HG02840 (cell line): Measurements from ENCODE around the gene FAU.
"Not testable (repeated sequence)": the region's sequence is repeated elsewhere in the genome, so short reads cannot be mapped to it uniquely, and the experiment has no call there.

ENCODE experiments used
- ATAC-seq: cut with Tn5 transposase; IDR thresholded peaks from one replicate; pipeline ENCODE4 v1.9.1; 2021; ENCODE audit warnings: mild to moderate bottlenecking, moderate library complexity, moderate number of reproducible peaks; ENCODE audit not compliant: unreplicated experiment, low FRiP score

The FAU gene

DNA sequence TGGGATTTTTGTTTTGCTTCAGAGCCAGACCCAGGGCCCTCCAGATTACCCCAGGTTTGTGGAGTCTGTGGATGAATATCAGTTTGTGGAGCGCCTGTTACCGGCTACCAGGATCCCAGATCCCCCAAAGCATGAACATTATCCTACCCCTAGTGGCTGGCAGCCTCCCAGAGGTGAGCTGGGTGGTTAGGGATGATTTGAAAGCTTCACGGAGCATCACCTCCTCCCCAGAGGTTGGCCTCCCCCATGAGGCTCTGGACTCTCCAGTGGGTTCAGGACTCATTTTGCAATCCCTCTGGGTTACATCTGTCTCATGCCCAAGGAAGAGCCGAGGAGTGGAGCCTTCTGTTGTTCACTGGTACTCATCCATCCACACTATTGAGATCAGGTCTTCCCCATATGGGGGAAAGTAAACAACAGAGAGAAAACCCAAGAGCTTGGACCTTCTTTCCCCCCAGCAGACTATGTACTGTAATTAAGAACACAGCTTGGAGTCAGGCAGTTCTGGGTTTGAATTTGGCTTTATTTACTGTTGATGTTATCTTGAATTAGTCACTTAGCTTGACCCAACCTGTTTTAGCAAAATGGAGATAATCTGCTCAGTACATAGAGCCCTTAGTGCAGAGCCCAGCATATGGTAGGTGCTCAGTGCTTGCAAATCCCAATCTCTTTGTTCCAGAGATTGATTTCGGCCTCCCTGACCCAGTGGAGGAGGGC lies 2.7 kb upstream of the FAU start:
- ATAC-seq: no peak

DNA sequence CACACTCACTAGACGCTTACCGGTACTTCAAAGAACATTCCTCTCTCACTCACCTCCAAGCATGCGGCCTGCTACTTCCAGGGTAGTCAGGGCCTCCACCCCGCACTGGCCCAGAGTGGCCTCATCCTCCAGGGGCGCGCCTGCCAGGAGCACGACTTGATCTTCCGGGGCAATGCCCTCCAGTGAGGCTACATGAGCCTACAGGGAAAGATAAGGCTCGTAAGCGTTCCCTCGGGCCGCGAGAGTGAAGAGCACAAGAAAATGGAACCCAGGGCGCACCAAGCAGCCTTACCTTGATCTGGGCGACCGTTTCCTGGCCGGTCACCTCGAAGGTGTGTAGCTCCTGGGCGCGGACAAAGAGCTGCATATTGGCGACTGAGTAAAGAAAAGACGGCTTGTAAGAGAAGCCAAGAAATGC lies 478 bp downstream of the FAU start:
- no peak for ATAC-seq

DNA sequence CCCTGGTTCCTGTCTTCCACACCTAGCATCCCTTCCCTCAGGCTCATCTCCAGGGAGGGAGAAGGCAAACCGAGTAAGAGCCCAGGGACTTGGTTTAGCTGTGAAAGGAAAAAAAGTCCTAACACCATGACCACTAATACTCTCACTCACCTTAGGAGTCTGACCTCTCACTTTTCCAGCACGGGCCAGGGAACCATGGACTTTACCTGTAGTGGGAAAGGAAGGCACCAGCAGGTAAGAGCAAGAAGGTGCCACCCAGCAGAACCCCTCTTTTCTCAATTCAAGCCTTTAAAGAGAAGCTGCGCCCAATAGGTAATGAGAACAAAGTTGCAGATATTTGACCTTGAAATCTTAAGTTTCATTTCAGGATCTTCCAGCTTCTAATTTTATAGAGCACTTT lies 1.1 kb downstream of the FAU start:
- ATAC-seq: no peak

DNA sequence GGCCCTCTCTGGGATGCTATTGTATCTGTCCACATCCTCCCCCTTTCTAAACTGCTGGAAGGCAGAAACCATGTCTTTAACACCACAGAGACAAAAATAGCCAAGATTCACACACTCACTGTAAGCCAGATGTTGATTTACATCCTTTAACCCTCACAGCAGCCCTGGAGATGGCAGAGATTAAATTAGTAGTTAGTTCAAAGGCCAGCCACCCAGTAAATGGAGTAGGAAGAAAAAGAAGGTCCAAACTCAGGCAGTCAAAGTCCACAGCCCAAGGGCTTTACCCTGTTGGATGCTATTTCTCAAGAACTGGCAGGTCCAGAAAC lies 2.3 kb downstream of the FAU start:
- ATAC-seq: no peak

DNA sequence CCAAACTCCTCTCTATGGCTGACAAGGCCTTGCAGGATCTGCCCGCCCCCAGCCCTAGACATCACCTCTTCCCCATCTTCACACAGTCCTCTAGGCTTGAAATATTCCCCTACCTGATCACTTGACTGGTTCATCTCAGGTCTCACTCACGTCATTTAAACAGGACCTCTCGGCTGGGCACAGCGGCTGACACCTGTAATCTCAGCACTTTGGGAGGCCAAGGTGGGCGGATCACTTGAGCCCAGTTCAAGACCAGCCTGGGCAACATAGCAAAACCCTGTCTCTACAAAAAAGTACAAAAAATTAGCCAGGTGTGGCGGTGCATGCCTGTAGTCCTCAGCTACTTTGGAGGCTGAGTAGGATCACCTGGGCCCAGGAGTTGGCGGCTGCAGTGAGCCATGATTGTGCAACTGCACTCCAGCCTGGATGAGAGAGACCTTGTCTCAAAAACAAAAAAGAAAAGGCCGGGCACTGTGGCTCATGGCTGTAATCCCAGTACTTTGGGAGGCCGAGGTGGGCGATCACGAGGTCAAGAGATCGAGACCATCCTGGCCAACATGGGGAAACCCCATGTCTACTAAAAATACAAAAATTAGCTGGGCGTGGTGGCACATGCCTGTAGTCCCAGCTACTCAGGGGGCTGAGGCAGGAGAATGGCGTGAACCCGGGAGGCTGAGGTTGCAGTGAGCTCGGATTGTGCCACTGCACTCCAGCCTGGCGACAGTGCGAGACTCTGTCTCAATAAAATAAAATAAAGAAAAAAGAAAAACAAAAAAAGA lies 2.9 kb downstream of the FAU start:
- ATAC-seq: not testable (repeated sequence)

DNA sequence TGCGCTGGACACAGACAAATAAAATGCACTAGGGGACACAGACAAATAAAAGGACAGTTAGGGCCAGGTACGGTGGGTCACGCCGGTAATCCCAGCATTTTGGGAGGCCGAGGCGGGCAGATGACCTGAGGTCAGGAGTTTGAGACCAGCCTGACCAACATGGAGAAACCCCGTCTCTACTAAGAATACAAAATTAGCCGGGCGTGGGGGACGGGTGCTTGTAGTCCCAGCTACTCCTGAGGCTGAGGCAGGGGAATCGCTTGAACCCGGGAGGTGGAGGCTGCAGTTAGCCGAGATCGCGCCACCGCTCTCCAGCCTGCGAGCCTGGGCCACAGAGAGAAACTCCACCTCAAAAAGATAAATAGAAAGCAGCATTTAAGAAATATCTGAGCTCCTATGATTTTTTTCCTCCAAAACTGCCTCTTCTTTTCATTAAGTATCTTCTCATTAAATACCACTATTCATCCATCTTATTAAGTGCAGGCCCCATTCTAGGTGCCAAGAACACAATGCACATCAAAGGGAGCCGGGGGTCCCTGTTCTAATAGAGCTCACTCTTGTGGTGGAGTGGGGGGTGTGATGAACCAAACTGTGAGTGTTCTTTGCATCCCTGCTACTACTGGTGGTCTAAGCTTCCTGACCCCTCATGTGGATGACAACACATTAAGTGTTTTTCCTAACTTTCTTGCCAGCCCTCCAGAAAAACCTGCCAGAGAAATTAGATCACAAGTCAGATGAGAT lies 3.7 kb downstream of the FAU start:
- no peak for ATAC-seq

DNA sequence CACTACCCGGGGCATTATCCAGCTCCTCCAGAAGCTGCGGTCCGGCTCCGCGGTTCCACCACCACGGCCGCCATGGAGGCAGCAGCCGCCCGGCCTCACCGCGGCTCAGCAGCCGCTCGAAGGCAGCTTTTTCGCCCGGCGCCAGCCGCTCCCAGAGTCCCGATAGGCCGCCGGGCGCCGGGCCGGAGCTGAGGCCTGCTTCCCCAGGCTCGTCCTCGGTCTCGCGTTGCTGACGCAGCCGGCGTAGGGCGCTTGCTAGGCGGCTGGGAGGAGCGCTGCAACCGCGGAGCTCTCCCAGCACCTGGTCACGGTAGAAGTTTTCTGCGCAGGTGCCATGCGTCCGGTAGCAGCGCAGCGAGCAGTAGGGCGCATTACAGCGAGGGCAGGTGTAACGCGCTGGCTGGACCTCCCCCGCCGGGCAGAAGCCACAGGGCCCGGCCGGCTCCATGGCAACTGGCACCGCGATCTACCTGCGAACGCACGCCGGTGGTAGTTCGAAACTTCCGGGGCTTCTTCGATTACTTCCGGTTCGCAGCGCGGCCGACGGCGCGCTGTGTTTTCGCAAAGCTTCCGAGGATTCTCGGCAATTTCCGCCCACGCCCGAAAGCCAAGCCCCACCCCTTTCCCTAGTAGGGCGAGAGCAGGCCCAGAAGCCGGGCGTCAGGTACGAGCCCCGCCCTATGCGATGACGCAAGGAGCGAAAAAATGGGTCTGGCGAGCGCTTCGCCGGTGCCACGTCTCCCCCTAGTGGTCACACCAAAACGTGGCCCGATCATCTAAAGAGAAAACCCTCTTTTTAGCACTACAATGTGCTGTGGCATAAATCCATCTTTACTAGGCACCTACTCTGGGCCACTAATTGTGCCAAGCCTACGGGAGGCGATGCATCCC lies 4.5 kb downstream of the FAU start, which contains the start of gene ZNHIT2:
TSS of gene ZNHIT2 (minus strand) at position 496 of the 891 bp plus-strand sequence. CDS start at position 448, 48 bp downstream.
- peak; percentile 55 for ATAC-seq

DNA sequence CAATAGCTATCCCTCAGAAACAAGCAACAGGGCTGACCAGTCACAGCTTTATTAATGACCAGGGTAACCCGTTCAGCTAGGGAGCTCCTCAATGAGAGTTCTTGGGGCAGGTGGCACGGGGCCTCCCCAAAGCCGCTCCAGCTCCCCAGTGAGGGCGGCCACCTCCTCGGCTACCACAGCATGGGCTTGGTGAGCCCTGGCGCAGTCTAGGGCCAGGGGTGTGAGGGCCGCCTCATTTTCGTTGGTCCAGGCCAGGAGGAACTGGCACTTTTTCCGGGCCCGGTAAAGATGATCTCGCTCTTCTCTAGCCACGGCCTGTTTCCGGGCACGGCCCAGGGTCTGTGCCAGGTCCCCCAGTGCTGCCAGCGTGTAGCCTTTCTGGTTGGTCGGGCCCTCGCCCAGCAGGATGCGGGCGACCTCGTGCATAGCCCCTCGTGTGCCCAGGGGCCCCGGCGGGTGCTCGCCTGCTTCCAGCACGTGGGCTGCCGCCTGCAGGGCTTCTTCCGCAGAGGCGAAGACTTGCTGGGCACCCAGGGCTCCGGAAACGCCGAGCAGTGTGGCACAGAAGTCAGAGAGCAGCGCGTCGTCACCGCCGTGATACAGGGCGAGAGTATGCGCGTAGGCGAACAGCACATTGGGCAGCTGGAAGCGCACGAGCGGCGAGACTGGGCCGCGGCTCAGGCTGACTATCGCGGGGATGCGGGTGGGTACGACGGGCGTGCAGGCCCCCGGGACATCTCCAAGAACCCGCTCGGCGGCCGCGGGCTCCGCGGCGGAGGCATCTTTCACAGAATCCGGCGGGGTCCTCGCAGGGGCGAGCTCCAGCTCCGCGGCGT lies 5.3 kb downstream of the FAU start:
- no peak for ATAC-seq

DNA sequence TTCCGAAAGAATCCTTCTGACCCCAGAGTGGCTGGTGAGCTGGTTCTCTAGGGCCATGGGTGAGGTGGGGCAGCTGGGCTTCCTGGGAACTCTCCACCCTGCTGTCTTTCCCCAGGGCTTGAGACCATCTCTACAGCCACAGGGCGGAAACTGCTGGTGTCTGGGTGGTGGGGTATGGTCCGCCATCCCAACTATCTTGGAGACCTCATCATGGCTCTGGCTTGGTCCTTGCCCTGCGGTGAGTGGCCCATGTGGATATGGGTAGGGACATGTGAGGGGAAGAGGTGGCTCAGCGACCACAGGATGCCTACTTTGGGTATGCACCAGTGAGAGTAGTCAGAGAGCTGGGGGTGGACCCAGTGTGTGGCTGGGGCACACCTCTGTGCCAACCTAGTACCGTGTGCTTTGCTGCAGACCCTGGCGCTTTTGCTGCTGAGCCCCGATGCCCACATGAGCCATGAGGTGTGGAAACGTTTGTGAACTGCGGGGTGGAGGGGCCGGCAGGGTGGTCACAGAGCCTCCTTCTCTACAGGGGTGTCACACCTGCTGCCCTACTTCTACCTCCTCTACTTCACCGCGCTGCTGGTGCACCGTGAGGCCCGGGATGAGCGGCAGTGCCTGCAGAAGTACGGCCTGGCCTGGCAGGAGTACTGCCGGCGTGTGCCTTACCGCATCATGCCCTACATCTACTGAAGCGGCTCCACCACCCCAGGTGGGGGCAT lies 6.4 kb downstream of the FAU start:
- no peak for ATAC-seq

DNA sequence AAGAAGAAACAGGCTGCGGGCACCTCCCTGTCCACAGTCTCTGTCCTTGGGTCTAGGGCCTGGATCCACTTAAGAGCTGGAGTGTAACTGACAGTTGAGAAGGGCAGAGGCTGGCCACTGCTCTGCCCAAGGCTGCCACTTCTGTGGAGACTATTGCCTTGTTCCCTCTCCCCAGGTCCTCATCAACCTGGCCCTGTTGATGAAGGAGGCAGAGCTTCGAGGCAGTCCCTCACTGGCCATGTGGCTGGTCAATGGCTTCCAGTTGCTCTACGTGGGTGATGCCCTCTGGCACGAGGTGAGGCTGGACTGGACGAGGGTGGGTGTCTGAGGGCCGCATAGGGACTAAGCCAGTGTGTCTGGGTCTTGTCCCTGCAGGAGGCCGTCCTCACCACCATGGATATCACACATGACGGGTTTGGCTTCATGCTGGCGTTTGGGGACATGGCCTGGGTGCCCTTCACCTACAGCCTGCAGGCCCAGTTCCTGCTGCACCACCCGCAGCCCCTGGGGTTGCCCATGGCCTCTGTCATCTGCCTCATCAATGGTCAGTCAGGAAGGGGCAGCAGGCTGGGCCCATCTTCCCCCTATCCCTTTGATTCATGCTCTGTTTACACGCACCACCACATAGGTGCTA lies 7.3 kb downstream of the FAU start:
- ATAC-seq: no peak

DNA sequence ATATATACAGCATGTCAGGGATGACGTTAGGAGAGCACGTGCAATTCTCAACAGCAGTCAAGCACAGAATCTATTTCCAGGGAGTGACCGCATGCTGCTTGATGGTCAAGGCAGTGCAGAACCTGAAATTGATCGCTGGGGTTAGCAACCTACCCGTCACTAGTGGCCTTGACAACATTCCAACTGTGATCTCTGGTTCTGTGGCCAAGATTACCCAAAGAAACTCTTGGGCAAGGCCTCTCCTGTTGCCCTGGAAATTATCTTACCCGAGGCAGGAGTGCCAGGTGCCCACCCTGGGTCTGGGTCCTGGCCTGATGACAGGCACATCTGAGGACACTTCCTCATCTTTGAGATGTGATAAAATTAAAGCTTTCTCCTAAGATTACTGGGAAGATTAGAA lies 8.1 kb downstream of the FAU start:
- no peak for ATAC-seq

DNA sequence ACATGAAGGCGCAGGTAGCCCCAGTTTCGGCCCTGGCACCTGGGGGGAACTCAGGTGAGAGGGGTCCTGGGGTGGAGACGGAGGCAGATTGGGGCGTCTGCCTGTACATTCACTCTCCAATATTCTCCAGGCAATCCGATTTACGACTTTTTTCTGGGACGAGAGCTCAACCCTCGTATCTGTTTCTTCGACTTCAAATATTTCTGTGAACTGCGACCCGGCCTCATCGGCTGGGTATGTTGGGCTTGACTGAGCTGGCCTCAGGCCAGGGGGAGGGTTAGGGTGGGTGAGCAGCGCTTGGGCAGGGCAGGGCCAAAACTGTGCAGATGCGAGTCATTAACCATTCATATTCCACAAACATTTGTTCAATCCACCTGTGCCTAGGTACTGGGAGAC lies 8.6 kb downstream of the FAU start:
- no peak for ATAC-seq

DNA sequence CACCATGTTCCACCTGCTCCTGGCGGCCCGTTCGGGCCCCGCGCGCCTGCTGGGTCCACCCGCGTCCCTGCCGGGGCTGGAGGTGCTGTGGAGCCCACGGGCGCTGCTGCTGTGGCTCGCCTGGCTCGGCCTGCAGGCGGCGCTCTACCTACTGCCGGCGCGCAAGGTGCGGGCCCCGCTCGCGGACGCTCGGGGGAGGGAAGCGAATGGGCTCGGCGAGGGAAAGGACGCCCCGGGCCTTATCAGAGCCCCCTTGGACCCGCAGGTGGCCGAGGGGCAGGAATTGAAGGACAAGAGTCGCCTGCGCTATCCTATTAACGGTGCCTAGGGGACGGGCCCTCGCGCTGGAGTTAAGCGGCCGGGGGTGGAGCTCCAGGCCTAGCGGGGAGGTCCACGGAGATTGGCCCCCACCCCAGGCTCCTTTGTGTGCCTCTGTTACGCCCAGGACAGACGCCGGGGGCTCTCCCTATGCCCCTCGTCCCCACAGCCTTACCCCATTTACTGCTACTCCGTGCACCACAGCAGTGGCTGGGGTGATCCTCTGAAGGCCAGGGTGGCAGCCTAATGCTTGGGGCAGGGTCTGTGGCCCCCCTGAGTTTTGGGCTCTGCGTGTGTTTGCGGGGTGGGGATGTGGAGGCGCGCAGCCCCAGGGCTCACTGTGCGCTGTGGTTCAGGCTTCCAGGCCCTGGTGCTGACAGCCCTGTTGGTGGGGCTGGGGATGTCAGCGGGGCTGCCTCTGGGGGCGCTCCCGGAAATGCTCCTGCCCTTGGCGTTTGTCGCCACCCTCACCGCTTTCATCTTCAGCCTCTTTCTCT lies 9.2 kb downstream of the FAU start:
- no peak for ATAC-seq

DNA sequence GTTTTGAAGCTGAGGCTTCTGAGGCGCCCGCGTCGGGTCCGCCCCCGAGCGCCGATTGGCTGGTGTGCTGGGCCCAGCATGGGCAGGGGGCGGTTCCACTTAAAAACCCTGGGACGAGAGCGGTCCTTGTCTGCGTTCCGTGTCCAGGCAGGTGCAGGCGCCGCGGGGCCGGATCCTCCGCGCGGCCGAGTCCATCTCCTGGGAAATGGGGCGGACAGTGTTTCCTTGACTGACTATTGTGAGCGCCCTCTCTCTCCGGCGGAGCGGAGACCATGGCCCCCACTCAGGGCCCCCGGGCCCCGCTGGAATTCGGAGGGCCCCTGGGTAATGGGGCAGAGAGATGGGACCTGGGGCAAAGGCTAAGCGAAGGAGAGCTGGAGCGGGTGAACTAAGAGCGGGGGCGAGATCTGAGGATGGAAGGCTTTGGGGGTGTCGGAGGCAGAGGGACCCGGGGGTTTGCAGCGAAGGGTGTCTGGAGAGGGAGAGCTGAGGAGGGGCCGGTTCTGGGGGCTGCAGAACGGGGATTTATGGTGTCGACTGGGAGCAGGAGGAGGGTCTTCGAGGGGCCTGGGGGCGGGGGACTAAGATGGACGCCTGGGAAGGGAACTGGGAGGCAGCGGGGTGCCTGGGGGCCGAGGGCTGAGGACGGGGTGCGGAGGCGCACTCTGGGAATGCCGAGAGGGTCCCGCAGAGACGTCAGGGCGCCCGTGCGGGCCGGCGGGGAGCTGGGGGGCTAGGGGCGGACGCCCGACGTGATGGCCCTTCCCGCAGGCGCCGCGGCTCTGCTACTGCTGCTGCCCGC lies 10.0 kb downstream of the FAU start, which contains the start of gene TM7SF2:
TSS of gene TM7SF2 (plus strand) at position 129 of the 802 bp plus-strand sequence. CDS start at position 273, 144 bp downstream.
- ATAC-seq: peak; percentile 64

DNA sequence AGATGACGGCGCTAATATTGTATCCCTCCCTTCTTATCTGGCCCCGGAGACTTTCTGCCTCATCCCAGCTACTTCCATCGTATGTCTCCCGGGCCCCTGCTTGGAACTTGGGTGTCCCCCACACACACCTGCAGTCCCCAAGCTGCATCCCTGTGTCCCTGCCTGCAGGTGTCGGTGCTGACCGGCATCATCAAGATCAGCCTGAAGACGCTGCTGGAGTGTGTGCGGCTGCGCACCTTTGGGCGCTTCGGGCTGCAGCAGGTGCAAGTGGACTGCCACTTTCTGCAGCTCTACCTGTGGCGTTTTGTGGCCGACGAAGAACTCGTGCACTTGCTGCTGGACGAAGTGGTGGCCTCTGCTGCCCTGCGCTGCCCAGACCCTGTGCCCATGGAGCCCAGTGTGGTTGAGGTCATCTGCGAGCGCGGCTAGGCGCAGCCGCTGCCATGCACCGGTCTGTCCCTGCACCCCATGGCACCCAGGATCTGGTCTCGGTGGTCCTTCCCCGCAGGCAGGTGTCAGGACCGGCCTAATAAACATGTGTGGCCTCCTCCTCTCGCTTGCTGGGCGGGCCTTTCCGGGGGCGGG lies 10.7 kb downstream of the FAU start:
- no peak for ATAC-seq

DNA sequence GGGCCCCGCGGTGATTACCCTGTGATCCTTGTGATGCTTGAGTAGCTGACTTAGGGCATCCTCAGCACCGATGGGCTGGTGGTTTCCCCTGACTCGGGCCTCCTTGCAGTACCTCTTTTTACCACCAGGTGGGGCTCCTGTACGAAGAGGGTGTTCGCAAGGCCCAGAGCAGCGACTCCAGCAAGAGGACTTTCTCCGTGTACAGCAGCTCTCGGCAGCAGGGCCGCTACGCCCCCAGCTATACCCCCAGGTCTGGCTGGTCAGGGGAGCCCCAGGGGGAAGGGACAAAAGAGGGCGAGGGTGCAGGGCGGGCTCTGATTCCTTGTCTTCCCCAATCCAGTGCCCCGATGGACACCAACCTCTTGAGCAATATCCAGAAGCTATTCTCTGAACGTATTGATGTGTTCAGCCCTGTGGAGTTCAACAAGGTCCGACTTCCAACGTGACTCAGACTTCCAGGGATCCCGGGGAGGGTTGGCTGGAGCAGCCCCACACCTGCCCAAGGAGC lies 11.5 kb downstream of the FAU start:
- ATAC-seq: no peak
